Measurements from ENCODE around the gene DCXR. TPM values are rescaled to one million over a fixed set of nuclear protein-coding genes. Genes with fewer than 3 reads are reported as not detected.
A peak's percentile ranks its signal among the peaks of the same experiment; 100 is the strongest.

The DCXR gene
- total and polyA plus RNA-seq, 2 of the 4 experiments (the other 2 are of a cell fraction) = 36.6 to 139 TPM

DNA sequence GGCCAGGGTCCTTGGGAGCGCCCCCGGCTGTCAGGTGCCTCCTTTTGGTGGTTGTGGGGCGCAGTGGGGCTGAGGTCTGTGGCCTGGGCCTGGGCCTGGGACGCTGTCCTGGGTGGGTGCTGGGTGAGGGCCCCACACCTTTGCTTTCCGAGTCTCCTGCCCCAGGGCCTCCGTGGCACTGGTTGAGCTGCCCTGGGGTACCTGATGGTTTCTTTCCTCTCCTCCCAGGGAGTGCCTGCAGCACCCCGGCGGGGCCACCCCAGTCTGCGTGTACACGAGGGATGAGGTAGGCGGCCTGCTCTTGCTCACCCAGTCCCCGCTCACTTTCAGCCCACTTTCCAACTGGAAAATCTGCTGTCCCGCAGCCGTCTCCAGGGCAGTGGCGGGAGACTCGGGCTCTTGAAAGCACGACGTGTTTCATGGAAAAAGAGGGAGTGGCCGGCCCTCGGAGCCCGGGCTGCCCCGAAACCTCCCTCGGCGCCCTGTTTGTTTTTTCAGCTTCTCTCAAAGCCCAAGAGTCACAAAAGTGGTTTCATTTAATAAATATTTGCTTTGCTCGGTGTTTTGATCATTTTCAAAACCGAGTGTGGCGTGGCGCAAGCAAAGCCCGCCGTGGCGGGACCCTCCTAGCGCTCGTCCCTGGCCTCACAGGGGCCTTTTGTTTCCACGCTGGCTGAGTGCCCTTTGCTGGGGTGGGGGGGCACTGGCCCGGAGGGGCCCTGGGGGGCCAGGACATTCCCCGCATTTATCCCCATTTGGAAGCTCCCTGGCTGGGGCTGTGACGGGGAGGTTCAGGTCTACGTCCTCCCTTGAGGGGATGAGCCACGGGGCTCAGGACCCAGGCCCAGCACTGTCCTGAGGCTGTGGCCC lies 42.7 kb downstream of the DCXR start:
- H3K27me3 ChIP-seq (ENCODE audit: control insufficient read depth, insufficient read depth, low read length) = no peaks in the 10 kb centered on the region
- POLR2A ChIA-PET (ENCODE audit: unreplicated experiment) = no interaction called here
- H3K36me3 ChIP-seq (ENCODE audit: control insufficient read depth, insufficient read depth, low read length) = peaks cover 10% of the 10 kb centered on the region; the same call in 1 of the 2 replicates
- CTCF ChIA-PET = no interaction called here
- H3K4ac ChIP-seq (ENCODE audit: low read depth, low read length) = no peak overlapping the region
- DNase-seq (no peak), ATAC-seq (ENCODE audit: low read depth) (no peak)
- no peak overlapping the region for H4K91ac ChIP-seq (ENCODE audit: insufficient read depth, low read depth, low read length)
- no peak overlapping the region for H4K5ac ChIP-seq (ENCODE audit: low read depth, low read length)
- H3K9me3 ChIP-seq (ENCODE audit: control insufficient read depth, insufficient read depth, low read length) = no peaks in the 10 kb centered on the region
- intact Hi-C loops (cut with micrococcal nuclease) = no loop called here
- H3K4me1 ChIP-seq (ENCODE audit: control insufficient read depth, insufficient read depth, low read length) = peaks cover 13% of the 10 kb centered on the region
- peaks cover 9 to 22% of the 10 kb centered on the region in 2 experiments; a peak in 3 of 4 replicates for H3K79me1 ChIP-seq (ENCODE audit: low read depth in 1 of 2, low read length in 2 of 2)
- H3K56ac ChIP-seq (ENCODE audit: extremely low read depth, insufficient read depth, low read length) = no peak overlapping the region
- no peak overlapping the region for H3K4me2 ChIP-seq (ENCODE audit: low read depth, low read length)
- H2AK9ac ChIP-seq (replicated peaks; ENCODE audit: low read depth, low read length, poor library complexity) = peak overlapping the region; percentile 19
- in situ Hi-C loops (cut with MboI; ENCODE audit: low sequenced_read_pairs) = no loop called here
- no peak overlapping the region for H3K23ac ChIP-seq (ENCODE audit: low read depth, low read length)
- no peak overlapping the region for H2BK5ac ChIP-seq (ENCODE audit: low read depth, low read length, poor library complexity, severe bottlenecking)
- 89% methylated on average over 5 of the region's 39 CpGs; no CpG with 5 or more reads in 1 of the 2 experiments for WGBS, 2 experiments (ENCODE audit: extremely low coverage in 2 of 2, insufficient read length in 1 of 2)
- H4K20me1 ChIP-seq (ENCODE audit: insufficient read depth, low read length) = peaks cover 6% of the 10 kb centered on the region
- no peak overlapping the region for H2AFZ ChIP-seq (replicated peaks; ENCODE audit: low read length, poor library complexity)
- dilution Hi-C loops (cut with HindIII; ENCODE audit: low sequenced_read_pairs, unreplicated experiment) = no loop called here
- H2BK120ac ChIP-seq (ENCODE audit: low read depth, low read length) = no peak overlapping the region
- no peak overlapping the region for H3K9ac ChIP-seq (ENCODE audit: low read depth, low read length)
- H3K18ac ChIP-seq (ENCODE audit: low read depth, low read length) = no peak overlapping the region
- no peak overlapping the region for H3K4me3 ChIP-seq (ENCODE audit: insufficient read depth, low read depth, low read length)
- H2BK20ac ChIP-seq (ENCODE audit: low read depth, low read length) = no peak overlapping the region
- BruUV-seq (replicated peaks) = no TSS peak
- no peak overlapping the region for H4K8ac ChIP-seq (ENCODE audit: low read depth in 2 of 2, low read length in 2 of 2)
- no peak overlapping the region for H2AK5ac ChIP-seq (ENCODE audit: low read depth, low read length)
- no peaks in the 10 kb centered on the region for H3K9me1 ChIP-seq (ENCODE audit: insufficient read depth, low read length)
- H3K14ac ChIP-seq (replicated peaks; ENCODE audit: low read depth, low read length) = no peak overlapping the region
- H3K27ac ChIP-seq (ENCODE audit: insufficient read depth, low read length) = no peak overlapping the region
- H2BK15ac ChIP-seq (ENCODE audit: low read depth, low read length) = no peak overlapping the region
- no peak for TF ChIP-seq POLR2A (IDR thresholded peaks at IDR 0.05; ENCODE audit: low read depth, low read length)
- no peak for TF ChIP-seq MAFK (IDR thresholded peaks at IDR 0.05; ENCODE audit: low read depth, low read length)
- TF ChIP-seq CEBPB (IDR thresholded peaks at IDR 0.05; ENCODE audit: low read depth, low read length) = no peak
- TF ChIP-seq, protein P1, sequence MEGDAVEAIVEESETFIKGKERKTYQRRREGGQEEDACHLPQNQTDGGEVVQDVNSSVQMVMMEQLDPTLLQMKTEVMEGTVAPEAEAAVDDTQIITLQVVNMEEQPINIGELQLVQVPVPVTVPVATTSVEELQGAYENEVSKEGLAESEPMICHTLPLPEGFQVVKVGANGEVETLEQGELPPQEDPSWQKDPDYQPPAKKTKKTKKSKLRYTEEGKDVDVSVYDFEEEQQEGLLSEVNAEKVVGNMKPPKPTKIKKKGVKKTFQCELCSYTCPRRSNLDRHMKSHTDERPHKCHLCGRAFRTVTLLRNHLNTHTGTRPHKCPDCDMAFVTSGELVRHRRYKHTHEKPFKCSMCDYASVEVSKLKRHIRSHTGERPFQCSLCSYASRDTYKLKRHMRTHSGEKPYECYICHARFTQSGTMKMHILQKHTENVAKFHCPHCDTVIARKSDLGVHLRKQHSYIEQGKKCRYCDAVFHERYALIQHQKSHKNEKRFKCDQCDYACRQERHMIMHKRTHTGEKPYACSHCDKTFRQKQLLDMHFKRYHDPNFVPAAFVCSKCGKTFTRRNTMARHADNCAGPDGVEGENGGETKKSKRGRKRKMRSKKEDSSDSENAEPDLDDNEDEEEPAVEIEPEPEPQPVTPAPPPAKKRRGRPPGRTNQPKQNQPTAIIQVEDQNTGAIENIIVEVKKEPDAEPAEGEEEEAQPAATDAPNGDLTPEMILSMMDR (conservative IDR thresholded peaks at IDR 0.05; ENCODE audit: low read depth, low read length) = no peak
- no peak for TF ChIP-seq RAD21 (IDR thresholded peaks at IDR 0.05; ENCODE audit: low read length)
- no peak for TF ChIP-seq MAZ (IDR thresholded peaks at IDR 0.05; ENCODE audit: borderline replicate concordance, low read depth, low read length)
- TF ChIP-seq NFE2L2 (IDR thresholded peaks at IDR 0.05; ENCODE audit: low read depth, low read length) = no peak
- no peak for TF ChIP-seq FOS (IDR thresholded peaks at IDR 0.05; ENCODE audit: low read depth, low read length)
- TF ChIP-seq RCOR1 (IDR thresholded peaks at IDR 0.05; ENCODE audit: insufficient replicate concordance, low read length) = no peak
- TF ChIP-seq RFX5 (IDR thresholded peaks at IDR 0.05; ENCODE audit: low read depth, low read length) = no peak
- TF ChIP-seq CHD1 (IDR thresholded peaks at IDR 0.05; ENCODE audit: low read depth, low read length) = no peak
- no peak for TF ChIP-seq SMC3 (IDR thresholded peaks at IDR 0.05; ENCODE audit: low read depth, low read length)
- TF ChIP-seq, protein P2, sequence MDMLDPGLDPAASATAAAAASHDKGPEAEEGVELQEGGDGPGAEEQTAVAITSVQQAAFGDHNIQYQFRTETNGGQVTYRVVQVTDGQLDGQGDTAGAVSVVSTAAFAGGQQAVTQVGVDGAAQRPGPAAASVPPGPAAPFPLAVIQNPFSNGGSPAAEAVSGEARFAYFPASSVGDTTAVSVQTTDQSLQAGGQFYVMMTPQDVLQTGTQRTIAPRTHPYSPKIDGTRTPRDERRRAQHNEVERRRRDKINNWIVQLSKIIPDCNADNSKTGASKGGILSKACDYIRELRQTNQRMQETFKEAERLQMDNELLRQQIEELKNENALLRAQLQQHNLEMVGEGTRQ (IDR thresholded peaks at IDR 0.05; ENCODE audit: low read depth, low read length) = no peak
- TF ChIP-seq MXI1 (IDR thresholded peaks at IDR 0.05; ENCODE audit: borderline replicate concordance, low read depth, low read length) = no peak
- TF ChIP-seq, protein P3, sequence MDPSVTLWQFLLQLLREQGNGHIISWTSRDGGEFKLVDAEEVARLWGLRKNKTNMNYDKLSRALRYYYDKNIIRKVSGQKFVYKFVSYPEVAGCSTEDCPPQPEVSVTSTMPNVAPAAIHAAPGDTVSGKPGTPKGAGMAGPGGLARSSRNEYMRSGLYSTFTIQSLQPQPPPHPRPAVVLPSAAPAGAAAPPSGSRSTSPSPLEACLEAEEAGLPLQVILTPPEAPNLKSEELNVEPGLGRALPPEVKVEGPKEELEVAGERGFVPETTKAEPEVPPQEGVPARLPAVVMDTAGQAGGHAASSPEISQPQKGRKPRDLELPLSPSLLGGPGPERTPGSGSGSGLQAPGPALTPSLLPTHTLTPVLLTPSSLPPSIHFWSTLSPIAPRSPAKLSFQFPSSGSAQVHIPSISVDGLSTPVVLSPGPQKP (IDR thresholded peaks at IDR 0.05; ENCODE audit: borderline replicate concordance, low read depth, low read length) = no peak

Data from IMR-90 (cell line).